Ovary (tissue), 9 donors: ENCODE measurements around the gene B4GALT5. TPM values are rescaled to one million over a fixed set of nuclear protein-coding genes. Genes with fewer than 3 reads are reported as not detected.
"Not testable (repeated sequence)": the region's sequence is repeated elsewhere in the genome, so short reads cannot be mapped to it uniquely, and the experiment has no call there.

Experiments used
- DNase-seq, 5 donors: peaks; one replicate each; pipeline ENCODE4 v3.0.0-alpha.2; 2019 to 2020
- H3K27ac ChIP-seq, 2 donors: fragments of 200-600 bp; one replicate each; pipeline versions ENCODE4 v1.5.1 to v1.8.0; 2019 to 2022
- H3K27me3 ChIP-seq: fragments of 200-600 bp; one replicate; pipeline ENCODE4 v1.8.0; 2022
- H3K36me3 ChIP-seq: fragments of 200-600 bp; sonication (generic); one replicate; pipeline ENCODE4 v1.5.1; 2019
- H3K4me1 ChIP-seq: one replicate; pipeline ENCODE4 v1.8.1; 2013; ENCODE audit warnings: mild to moderate bottlenecking, moderate library complexity; ENCODE audit not compliant: insufficient read depth
- H3K4me3 ChIP-seq: fragments of 200-600 bp; sonication (generic); one replicate; pipeline ENCODE4 v1.5.1; 2017
- H3K9me3 ChIP-seq, 2 donors: fragments of 200-600 bp in 1 of 2; sonication (generic) in 1 of 2; one replicate each; pipeline versions ENCODE4 v1.5.1 to v1.8.1; 2013 to 2019; ENCODE audit warnings: mild to moderate bottlenecking in 1 of 2, moderate library complexity in 1 of 2
- EP300 ChIP-seq: sonication (generic); formaldehyde crosslinking; IDR thresholded peaks from one replicate; pipeline ENCODE4 v1.6.1; 2017; ENCODE audit warnings: antibody characterized with exemption
- POLR2A ChIP-seq: fragments of 450-650 bp; IDR thresholded peaks from one replicate; pipeline ENCODE4 v1.6.1; 2017; ENCODE audit warnings: antibody characterized with exemption, mild to moderate bottlenecking, moderate library complexity
- WGBS, 3 donors: extraction: QIAGEN DNeasy Blood & Tissue Kit in 1 of 3; methylation state at CpG; one replicate each; pipeline versions ENCODE4 v1.1.5 to v1.1.7; 2013 to 2017; 5-methylcytosine and 5-hydroxymethylcytosine counted together
- intact Hi-C, 4 donors: fragments of 100-400 bp; cut with DNase I; formaldehyde crosslinking; loops; one replicate each; pipeline versions ENCODE4 v1.11.0 to v1.15.1; 2022 to 2023
- polyA plus RNA-seq, 2 donors: library from polyadenylated mRNA; stranded (reverse); fragments of 200-250 nt in 1 of 2; fragments of 350-450 nt in 1 of 2; fragmentation: Illumina TruSeq in 1 of 2; extraction: RNeasy Lipid Tissue Mini Kit (QIAGEN cat#74804) in 1 of 2; gene quantifications; one replicate each; pipeline ENCODE4 v1.2.3, GENCODE V29; 2013 to 2014
- total RNA-seq, 7 donors: library from RNA; depleted of rRNA in 2 of 7; stranded (reverse); fragments of >200 nt in 2 of 7; fragmentation: NEBNext Ultra II Directional in 3 of 7; extraction: Animal tissue kit (Norgen Biotek cat#: 25700) in 3 of 7; gene quantifications; one replicate each; pipeline versions ENCODE4 v1.1.0 to v1.2.4, GENCODE V29; 2016 to 2023
- TF ChIP-seq, protein P1 (sequence below), 3 donors: fragments of 450-650 bp in 2 of 3; fragments of 200-600 bp in 1 of 3; IDR thresholded peaks; one replicate each; pipeline versions ENCODE4 v1.5.1 to v1.8.0; 2016 to 2022; ENCODE audit warnings: antibody characterized with exemption in 3 of 3, mild to moderate bottlenecking in 1 of 3
- donor health status: DM: no; HTN: no; CAD: no; lungs with moderate emphysema.
- donor health status: DM: no; HTN: no; CAD: no.
- donor health status: Bipolar disorder and iron deficiency.
- donor health status: DM: yes; HTN: yes; CAD: no.
- donor health status: DM: no; HTN: no; CAD: no.
- donor health status: DM: yes; HTN: yes; CAD: no.

B4GALT5 gene
- total and polyA plus RNA-seq, 9 donors, result 19.0 to 53.6 (median 37.7) TPM

DNA sequence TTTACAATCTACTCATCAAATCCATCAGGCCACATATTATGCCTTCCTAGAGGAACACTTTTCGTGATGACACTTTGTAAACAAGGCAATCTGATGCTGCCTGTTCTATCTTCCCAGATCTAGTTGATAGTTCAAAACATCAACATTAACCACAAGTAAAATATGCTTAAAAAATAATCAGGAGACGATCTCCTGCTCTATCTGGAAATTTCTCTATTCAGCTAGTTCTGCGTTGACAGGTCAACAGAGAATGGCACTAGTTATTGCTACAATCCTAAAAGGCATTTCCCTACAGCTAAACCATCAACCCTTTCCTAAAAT lies 2.1 kb downstream of the B4GALT5 start:
- peaks cover 7% of the 10 kb centered on the region for H3K4me1 ChIP-seq
- DNase-seq, result no peak
- H3K27me3 ChIP-seq, result no peaks in the 10 kb centered on the region
- no peaks in the 10 kb centered on the region for H3K36me3 ChIP-seq
- intact Hi-C loops, result loop anchor here in 1 of 4 donors (10.0 kb wide), 1 partner anchor 87 kb away; no protein-coding TSS in a partner anchor
- H3K9me3 ChIP-seq, result no peaks in the 10 kb centered on the region
- 58 to 62% (median 59%) methylated on average over 3 of the region's 3 CpGs for WGBS, 3 donors
- H3K27ac ChIP-seq, result no peak overlapping the region
- TF ChIP-seq EP300, result no peak
- TF ChIP-seq, protein P1, sequence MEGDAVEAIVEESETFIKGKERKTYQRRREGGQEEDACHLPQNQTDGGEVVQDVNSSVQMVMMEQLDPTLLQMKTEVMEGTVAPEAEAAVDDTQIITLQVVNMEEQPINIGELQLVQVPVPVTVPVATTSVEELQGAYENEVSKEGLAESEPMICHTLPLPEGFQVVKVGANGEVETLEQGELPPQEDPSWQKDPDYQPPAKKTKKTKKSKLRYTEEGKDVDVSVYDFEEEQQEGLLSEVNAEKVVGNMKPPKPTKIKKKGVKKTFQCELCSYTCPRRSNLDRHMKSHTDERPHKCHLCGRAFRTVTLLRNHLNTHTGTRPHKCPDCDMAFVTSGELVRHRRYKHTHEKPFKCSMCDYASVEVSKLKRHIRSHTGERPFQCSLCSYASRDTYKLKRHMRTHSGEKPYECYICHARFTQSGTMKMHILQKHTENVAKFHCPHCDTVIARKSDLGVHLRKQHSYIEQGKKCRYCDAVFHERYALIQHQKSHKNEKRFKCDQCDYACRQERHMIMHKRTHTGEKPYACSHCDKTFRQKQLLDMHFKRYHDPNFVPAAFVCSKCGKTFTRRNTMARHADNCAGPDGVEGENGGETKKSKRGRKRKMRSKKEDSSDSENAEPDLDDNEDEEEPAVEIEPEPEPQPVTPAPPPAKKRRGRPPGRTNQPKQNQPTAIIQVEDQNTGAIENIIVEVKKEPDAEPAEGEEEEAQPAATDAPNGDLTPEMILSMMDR (IDR thresholded peaks at IDR 0.05), result no peak
- TF ChIP-seq POLR2A, result no peak
- H3K4me3 ChIP-seq, result peak overlapping the region; percentile 74

DNA sequence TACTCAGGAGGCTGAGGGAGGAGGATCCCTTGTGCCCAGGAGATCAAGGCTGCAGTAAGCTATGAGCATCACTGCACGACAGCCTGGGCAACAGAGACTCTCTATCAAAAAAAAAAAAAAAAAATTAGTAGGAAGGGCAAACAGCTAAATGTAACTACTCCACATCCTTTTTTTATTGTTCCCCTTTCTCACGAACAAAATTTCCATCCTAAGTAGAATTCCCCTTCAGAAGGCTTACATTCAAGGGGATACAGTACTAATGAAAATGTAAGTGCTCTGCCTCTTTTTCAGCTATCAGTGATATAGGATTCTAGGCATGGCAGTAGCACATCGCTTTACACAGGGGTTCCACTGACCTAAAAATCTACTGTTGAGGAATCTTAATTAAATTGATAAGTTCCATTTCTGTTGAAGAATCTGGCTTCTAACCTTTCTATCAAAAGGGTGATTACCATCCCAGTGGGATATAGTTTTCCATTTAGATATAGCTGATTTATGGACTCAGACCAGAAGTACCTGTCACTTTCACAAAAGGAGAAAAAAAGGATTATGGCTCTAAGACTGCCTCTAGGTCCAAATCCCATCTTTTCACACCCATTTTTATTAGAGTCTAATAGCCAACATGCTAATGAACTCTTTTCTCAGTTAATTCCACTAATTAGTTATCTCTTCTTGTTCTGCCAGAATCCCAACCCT lies 2.6 kb downstream of the B4GALT5 start:
- no peaks in the 10 kb centered on the region for H3K27me3 ChIP-seq
- no peak overlapping the region for H3K4me3 ChIP-seq
- DNase-seq, result no peak
- H3K9me3 ChIP-seq, result no peaks in the 10 kb centered on the region
- H3K27ac ChIP-seq, result no peak overlapping the region
- WGBS, 3 donors, result 27 to 63% (median 46%) methylated on average over 3 of the region's 3 CpGs
- intact Hi-C loops, result loop anchor here in 1 of 4 donors (10.0 kb wide), 1 partner anchor 86 kb away; no protein-coding TSS in a partner anchor
- no peaks in the 10 kb centered on the region for H3K36me3 ChIP-seq
- H3K4me1 ChIP-seq, result peaks cover 7% of the 10 kb centered on the region
- TF ChIP-seq POLR2A (no peak), EP300 (no peak)
- TF ChIP-seq, protein P1 (IDR thresholded peaks at IDR 0.05), result no peak

DNA sequence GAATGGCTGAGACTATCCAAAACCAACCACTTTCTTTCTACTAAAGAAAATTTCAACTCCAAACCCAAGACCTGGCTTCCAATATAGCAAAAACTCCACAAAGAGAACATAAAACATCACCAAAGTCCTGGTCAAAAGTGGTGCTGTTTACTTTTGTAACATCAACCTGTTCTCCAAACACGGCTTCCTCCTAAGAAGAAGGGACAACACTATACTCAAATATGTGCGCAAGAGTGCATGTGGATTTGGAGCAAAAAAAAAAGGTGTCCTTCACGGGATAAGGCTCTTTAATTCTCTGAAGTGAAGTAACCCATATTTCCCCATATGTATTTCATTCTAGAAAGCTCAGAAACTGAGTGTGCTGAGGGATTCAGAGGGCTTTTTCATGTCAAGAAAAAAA lies 6.6 kb downstream of the B4GALT5 start:
- TF ChIP-seq POLR2A (no peak), EP300 (no peak)
- TF ChIP-seq, protein P1 (IDR thresholded peaks at IDR 0.05), result no peak
- no peak for DNase-seq
- H3K4me3 ChIP-seq, result no peak overlapping the region
- WGBS, 3 donors, result 59 to 67% (median 62%) methylated on average over 3 of the region's 3 CpGs
- peaks cover 9% of the 10 kb centered on the region for H3K4me1 ChIP-seq
- H3K27ac ChIP-seq, result no peak overlapping the region
- H3K27me3 ChIP-seq, result no peaks in the 10 kb centered on the region
- H3K9me3 ChIP-seq, result no peaks in the 10 kb centered on the region
- intact Hi-C loops, result no loop called here
- H3K36me3 ChIP-seq, result no peaks in the 10 kb centered on the region

DNA sequence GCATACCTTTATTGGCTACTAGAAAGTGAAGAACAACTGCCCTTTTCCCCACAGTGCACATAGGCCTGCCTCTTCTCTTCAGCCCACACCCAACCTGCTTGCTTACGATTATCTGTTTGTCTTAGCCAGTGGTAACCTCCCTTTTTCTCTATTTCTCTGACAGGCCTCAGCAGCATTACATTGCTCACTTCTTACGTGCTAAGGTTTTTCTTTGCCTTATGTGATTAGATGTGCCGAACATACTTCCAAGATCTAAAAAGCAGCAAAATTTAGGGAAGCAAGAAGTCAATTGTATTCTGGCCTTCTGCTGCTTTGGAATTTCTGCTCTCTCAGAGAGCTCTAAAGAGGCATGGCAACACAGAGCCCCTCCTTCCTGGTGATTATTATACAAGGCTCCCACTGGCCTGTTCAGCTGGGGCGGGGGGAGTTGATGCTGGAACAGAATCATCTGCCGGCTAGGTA lies 7.0 kb downstream of the B4GALT5 start:
- Histone ChIP-seq H3K4me1 (peaks cover 9% of the 10 kb centered on the region), H3K9me3 (no peaks in the 10 kb centered on the region), H3K36me3 (no peaks in the 10 kb centered on the region), H3K4me3 (no peak overlapping the region), H3K27ac (no peak overlapping the region), H3K27me3 (no peaks in the 10 kb centered on the region)
- no peak for TF ChIP-seq EP300
- TF ChIP-seq, protein P1 (IDR thresholded peaks at IDR 0.05), result no peak
- TF ChIP-seq POLR2A, result no peak
- 15 to 33% (median 27%) methylated on average over 5 of the region's 5 CpGs for WGBS, 3 donors
- DNase-seq, result no peak
- intact Hi-C loops, result no loop called here

DNA sequence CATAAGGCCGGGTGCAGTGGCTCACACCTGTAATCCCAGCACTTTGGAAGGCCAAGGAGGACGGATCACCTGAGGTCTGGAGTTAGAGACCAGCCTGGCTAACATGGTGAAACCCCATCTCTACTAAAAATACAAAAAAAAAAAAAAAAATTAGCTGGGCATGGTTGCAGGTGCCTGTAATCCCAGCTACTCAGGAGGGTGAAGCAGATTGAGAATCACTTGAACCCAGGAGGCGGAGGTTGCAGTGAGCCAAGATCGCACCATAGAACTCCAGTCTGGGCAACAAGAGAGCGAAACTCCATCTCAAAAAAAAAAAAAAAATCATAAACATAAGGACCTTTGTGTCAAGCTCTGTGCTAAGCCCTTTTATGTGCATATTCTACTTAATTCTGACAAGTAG lies 7.8 kb downstream of the B4GALT5 start:
- H3K4me3 ChIP-seq, H3K27me3 ChIP-seq, H3K27ac ChIP-seq, H3K36me3 ChIP-seq, H3K9me3 ChIP-seq, intact Hi-C loops, DNase-seq: not testable (repeated sequence)
- H3K4me1 ChIP-seq, result peaks cover 11% of the 10 kb centered on the region
- 90 to 92% (median 90%) methylated on average over 5 of the region's 5 CpGs for WGBS, 3 donors
